HG02970 (cell line): ENCODE measurements around the gene TSEN34.
A peak's percentile ranks its signal among the peaks of the same experiment; 100 is the strongest.
"Not testable (repeated sequence)": the region's sequence is repeated elsewhere in the genome, so short reads cannot be mapped to it uniquely, and the experiment has no call there.

Experiments used
- ATAC-seq: cut with Tn5 transposase; IDR thresholded peaks from one replicate; pipeline ENCODE4 v1.9.1; 2021; ENCODE audit warnings: mild to moderate bottlenecking, moderate library complexity, moderate number of reproducible peaks; ENCODE audit not compliant: unreplicated experiment, low FRiP score

TSEN34 gene

DNA sequence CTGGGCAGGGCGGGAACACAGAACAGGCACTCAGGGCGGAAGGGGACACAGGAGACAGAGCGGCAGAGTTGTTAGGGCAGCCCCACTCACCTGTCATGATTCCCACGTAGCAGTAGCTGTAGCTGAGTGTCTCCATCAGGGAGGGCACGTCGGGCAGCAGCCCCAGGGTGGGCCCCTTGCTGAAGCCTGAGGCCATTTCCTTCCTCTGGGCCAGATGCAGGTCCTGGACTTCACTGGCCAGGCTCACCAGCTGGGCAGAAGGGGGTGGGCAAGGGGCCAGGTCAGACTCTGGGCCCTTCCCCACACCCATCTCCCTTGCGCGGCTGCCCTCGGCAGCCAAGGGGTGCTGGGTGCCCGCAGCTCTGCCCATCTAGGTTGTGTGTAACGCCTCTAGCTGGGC lies 7.7 kb upstream of the TSEN34 start:
- no peak for ATAC-seq

DNA sequence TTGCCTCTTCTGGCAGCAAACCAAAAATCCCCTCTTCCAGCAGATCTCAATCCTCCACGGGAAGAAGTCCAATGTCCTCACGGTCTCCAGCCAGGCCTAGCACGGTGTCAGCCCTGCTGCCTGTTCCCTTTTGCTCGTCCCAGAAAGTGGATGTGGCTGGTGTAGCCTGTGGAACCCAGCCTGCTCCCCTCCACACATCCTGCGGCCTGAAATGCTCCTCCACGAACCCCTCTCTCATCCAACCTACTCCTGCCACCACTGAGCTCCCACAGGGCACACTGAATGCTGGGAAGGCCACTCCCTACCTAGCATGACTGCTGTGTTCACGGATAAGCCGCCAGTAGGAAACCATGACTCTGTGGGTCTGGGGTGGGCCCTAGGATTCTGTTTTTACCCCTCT lies 4.8 kb upstream of the TSEN34 start:
- no peak for ATAC-seq

DNA sequence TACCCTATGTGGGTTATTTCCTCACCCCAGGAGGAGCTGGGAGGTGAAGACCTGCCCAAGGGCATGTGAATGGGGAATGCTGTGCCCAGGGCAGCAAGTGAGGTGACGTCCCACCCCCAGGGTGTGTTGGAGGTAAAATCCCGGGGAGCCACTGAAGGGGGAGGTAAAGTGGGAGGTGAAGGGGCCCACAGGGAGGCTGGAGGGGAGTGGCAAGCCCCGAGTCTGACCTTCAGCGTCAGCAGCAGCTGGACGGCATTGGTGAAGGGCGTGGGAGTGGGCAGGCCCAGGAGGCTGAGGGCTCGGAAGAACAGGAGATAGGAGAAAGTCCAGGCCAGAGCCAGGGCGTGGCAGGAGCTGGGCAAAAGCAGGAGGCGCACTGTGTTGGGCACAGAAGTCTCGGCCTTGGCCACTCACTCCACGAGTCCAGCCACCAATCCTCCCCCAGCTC lies 4.2 kb upstream of the TSEN34 start:
- ATAC-seq = no peak

DNA sequence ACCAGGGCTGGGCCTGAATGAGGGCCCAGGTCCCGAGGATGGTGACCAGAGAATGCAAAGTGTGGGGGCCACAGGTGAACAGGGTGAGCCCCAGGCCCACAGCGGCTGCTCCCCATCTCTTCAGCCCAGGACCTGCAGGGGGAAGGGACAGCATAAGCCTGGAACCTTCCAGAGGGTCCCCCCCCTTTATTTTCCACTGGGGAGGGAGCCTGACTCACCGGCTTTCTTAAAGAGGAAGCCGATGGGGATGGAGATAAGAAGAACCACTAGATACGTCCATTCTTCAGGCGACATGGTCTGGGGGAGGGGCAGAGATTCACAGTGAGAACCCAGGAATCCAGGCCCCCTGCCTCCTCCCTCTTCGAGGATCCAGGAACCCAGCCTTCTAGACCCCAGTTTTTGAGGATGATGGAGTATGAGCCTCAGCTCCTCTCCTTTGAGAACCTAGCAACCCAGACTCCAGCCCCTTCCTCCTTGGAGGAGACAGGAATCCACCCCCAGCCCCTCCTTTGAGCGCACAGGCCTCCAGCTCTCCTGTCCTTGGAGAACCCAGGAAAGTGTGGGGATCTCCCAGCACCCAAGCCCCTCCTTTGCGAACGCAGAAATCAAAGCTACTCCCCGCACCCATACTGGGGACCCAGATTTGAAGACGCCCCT lies 2.8 kb upstream of the TSEN34 start:
- ATAC-seq = no peak

DNA sequence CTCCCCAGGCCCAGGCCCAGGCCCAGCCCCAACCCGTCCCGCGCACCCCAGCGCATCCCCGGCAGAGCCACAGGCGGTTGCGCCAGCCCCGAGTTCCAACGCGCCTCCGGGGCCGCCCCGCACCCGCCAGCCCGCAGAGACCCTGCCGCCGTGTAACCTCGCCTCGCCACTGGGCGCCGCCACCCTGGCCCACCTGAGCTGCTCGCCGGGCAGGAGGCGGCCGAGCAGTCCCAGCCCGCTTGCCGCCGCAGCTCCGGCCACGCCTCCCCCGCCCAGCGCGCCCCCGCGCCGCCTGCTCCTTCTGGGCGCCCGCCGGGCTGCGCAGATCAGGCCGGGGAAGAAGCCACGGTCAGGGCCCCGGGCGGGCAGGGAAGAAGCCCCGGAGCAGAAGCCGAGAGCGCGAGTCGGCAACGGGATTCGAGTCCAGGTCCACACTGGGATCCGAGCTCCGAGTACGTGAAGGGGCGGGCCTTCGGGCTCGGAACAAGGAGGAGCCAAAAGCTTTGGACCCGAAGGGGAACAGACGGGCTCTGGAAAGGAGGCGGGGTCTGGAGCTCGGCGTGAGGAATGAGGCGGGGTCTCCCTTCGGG lies 1.9 kb upstream of the TSEN34 start, which contains the start of gene MBOAT7:
MBOAT7 (minus strand) TSS at position 436 of the 590 bp plus-strand sequence. CDS start 1,072 bp downstream, outside the sequence.
- peak; percentile 11 for ATAC-seq

DNA sequence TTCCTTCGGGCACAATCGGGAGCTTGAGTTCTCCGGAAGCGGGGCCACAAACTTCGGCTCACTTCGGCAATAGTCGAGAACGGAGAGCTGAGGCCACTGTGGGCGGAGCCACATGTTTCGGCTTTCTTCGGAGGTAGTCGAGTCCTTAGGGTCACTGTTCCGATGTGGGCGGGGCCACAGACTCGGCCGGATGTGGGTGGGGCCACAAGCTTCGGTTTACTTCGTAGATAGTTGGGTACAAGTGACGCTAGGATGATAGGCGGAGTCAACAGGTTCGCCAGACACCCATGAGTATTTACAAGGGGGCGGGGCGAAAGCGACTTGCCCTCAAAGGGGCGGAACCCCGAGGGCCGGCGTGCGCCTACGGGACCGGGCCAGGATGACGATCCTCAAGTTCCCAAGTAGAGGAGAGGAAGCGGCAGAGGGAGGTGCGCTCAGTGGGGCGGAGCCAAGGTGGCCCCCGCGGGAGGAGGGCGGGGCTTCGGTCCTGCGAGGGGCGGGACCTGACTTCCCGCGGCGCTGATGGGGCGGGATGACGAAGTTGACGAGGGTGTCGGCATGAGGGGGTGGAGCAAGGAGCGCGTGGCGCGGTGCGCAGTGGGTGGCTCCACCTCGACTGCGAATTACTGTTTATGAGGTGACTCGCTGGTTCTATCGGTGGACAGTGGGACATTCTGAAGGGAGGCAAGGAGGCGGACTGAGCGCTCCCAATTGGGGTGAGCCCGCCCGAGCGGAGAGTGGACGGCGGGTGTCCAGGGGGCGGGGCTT lies 1.2 kb upstream of the TSEN34 start:
- peak; percentile 47 for ATAC-seq

DNA sequence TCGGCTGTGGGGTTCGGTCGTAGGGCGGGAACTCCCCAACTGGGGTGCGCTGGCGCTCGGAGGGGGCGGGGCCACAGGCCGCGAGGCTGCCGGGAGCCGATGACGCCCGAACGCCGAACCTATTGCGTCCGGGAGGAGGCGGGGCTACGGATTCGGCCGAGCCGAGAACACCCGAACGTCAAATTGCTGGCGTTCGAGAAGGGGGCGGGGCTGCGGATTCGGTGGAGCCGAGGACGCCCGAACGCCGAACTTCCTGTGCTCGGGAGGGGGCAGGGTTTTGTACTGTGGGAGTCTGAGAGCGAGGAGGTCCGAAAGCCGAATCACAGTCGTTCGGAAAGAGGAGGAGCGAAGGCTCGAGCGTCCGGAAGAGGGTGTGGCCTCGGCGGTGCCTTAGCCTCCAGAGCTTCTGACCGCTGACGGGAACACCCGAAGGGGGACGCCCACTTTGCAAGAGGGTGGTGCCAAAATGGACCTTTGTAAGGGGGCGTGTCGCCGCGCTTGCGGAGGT lies 551 bp upstream of the TSEN34 start:
- peak; percentile 47 for ATAC-seq

DNA sequence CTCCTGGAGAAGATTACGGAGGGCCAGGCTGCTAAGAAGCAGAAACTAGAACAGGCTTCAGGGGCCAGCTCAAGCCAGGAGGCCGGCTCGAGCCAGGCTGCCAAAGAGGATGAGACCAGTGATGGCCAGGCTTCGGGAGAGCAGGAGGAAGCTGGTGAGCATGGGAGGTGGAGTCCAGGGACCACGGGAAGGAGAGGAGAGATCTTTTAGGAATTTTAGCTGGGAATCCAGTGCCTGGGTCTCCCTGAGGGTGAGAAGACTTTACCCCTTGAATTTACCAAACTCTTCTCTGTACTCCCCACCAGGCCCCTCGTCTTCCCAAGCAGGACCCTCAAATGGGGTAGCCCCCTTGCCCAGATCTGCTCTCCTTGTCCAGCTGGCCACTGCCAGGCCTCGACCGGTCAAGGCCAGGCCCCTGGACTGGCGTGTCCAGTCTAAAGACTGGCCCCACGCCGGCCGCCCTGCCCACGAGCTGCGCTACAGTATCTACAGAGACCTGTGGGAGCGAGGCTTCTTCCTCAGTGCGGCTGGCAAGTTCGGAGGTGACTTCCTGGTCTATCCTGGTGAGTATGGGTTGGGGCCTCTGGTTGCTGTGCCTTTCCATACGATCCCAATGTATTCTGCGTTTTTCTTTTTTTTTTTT lies 824 bp downstream of the TSEN34 start:
- ATAC-seq = no peak

DNA sequence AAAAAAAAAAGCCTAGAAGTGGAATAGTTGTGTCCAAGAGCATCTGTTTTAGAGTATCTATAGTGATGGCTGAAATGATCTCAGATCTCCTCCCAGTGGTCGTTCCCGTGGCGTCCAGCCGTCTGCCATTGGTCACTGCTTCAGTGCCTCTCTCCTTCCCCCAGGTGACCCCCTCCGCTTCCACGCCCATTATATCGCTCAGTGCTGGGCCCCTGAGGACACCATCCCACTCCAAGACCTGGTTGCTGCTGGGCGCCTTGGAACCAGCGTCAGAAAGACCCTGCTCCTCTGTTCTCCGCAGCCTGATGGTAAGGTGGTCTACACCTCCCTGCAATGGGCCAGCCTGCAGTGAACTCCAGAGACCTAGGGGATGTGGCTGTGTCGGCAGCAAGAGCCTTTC lies 1.9 kb downstream of the TSEN34 start:
- ATAC-seq = no peak

DNA sequence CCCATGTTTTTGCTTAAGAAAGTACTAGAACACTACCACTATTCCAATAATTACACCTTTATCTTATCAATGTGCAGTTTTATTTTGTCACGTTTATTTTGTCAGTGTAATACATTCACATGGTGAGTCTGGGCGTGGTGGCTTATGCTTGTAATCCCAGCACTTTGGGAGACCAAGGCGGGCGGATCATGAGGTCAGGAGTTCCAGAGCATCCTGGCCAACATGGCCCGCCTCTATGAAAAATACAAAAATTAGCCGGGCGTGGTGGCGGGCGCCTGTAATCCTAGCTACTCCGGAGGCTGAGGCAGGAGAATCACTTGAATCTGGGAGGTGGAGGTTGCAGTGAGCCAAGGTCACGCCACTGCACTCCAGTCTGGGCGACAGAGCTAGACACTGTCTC lies 3.4 kb downstream of the TSEN34 start:
- not testable (repeated sequence) for ATAC-seq

DNA sequence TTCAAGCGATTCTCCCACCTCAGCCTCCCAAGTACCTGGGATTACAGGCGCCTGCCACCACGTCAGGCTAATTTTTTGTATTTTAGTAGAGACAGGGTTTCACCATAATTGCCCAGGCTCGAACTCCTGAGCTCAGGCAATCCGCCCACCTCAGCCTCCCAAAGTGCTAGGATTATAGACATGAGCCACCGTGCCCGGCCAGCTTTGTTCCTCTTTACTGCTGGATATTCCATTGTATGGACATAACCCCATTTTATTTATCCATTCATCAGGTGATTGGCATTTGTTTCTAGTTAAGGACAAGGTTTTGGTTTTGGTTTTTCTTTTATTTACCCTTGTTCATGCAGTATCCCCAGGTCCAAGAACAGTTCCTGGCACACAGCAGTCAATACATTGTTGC lies 5.4 kb downstream of the TSEN34 start:
- ATAC-seq = no peak

DNA sequence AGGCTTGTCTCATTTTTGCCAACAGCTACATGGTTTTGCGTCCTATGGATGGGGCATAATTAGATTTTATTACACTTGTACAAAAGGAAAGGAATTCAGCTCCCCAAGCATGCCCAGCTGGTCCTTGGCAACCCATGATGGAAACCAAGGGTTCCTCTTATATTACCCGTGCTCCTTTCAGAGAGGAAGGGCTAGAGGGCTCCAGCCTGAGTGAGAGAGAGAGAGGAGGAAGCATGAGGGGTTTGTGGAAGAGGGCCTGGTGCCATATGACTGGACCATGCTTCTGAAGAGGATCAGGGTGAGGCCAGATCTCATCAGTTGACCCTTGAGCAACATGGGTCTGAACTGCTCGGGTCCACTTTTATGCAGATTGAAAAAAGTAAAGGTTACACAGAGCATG lies 6.0 kb downstream of the TSEN34 start:
- ATAC-seq = no peak

DNA sequence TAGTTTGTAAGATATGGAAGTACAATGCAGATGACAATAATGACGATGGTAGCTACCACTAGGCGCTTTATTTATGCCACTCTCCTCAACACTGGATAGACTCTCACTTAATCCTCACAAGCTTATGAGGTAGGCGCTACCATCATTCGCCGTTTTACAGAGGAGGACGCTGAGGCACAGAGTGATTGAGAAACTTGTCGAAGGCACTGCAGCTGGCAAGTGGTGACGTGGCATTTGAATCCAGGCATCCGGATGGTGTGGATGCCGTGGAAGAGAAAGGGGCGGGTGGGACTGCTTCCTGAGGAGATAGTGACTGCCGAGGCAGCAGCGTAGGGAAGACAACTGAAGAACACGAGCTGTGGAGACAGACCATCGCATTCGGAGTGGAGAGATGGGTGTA lies 8.3 kb downstream of the TSEN34 start:
- ATAC-seq = no peak

DNA sequence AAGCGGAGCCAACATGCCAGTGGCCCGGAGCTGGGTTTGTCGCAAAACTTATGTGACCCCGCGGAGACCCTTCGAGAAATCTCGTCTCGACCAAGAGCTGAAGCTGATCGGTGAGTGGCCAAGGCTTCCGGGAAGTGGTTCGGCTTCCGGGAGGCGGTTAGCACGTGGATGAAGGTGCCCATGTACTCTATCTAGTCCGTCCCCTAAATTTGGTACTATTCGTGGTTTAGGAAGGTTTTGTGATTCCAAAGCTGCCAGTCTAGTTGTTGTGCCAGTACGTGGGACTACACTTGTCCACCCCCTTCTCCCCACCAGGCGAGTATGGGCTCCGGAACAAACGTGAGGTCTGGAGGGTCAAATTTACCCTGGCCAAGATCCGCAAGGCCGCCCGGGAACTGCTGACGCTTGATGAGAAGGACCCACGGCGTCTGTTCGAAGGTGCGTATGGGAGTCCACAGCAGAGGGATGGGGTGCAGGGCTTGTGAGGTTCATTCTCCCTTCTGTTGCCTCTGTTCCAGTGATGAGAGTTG lies 10.1 kb downstream of the TSEN34 start:
- ATAC-seq = no peak

DNA sequence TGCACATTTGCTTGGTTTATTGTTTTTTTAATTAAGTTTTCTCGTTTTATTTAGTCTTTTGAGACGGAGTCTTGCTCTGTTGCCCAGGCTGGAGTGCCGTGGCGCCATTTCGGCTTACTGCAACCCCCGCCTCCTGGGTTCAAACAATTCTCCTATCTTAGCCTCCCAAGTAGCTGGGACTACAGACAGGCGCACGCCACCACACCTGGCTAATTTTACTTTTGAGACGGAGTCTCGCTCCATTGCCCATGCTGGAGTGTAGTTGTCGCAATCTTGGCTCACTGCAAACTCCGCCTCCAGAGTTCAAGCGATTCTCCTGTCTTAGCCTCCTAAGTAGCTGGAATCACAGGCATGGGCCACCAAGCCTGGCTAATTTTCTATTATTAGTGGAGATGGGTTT lies 10.9 kb downstream of the TSEN34 start:
- ATAC-seq = no peak

DNA sequence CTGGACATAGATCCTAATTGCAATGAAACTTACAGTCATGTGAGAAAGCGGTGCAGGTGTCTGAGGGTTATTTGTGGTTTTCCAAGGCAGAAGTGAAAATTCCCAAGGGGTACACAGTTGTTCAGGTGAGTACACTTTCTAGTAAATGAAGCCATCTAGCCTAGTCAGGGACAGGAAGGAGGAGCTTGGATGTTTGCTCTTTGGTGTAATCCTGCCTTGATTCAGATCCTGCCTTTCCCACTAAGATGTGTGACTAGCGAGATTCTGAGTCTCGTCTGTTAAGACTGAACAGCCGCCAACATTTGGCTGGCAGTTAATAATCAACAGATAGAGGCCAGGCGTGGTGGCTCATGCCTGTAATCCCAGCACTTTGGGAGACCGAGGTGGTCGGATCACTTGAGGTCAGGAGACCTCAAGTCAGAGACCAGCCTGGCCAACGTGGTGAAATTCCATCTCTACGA lies 12.1 kb downstream of the TSEN34 start:
- ATAC-seq = no peak

DNA sequence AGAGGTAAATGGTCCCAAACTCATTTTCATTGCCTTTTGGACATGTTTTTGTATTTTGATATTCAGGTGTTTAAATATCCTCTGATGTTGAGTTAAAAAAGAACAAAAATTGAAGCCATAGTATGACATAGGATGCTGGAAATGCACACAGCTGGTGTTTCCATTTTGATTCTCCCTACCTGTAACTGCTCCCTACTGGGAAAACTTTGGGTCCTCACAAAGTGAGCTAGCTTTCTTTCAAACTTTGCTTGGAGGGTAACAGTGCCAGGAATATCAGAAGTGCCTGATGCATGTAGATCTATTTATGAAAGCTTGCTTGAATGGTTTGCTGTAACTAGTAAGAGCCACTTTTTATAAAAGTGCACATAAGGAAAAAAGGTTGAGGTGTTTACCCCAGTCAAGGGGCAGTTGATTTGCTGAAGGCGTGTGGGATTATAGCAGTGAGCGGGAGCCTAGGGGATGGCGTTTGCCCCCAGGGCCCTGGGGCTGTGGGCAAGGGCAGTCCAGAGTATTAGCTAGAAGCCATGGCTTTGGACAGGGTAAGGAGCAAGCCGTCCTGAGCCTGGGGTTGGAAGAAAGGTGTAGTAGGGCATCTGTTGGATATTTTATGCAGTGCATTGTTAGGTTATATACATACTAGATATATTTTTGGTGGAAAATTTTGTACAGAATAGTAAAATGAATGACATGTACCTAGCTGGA lies 13.8 kb downstream of the TSEN34 start:
- no peak for ATAC-seq

DNA sequence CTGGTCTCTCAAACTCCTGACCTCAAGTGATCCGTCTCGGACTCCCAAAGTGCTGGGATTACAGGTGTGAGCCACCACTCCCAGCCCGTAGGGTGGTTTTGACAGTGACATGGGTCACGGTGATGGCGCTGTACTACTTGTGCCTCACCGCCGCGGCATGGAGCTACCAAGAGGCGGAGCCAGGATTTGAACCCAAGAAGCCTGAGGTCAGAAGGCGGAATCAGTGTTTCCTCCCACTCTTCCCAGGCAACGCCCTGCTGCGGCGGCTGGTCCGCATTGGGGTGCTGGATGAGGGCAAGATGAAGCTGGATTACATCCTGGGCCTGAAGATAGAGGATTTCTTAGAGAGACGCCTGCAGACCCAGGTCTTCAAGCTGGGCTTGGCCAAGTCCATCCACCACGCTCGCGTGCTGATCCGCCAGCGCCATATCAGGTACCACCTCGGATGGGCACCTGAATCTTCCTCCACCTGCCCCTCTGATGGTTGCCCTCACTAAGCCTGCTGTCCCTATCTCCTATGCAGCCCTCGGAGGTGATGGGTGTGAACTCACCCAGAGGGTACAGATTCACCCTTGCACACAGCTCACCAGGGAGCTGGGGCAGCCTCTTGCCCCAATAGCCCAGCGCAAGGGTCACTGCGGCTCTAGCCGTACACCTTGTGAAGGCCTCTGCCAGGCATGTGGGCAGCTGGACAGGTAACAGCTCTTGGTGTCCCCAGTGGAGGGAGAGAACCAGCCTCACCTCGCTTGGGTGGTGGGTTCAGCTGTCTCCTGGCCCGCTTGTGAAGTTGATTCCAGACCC lies 15.1 kb downstream of the TSEN34 start:
- no peak for ATAC-seq

DNA sequence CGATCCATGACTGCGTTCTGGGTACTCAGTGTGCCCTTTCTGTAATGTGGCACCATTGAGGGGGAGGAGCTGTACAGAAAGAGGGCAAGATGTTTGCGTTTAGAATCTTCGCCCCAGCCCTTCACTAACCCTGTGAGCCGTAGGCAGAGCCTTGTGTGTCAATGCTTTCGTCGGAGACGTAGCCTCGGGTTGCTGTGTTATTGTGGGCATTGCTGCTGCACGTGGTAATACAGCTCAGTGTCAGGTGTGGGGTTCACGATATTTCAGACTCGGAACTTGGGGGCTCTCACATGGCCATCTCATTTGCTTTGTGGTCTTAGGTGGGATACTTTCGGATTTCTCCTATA lies 15.7 kb downstream of the TSEN34 start:
- ATAC-seq = no peak
